ENCODE data around the gene GABRR1. TPM values are rescaled to one million over a fixed set of nuclear protein-coding genes. Genes with fewer than 3 reads are reported as not detected.

GABRR1 gene
- total RNA-seq, 1 experiment from 2014 or later = 0.33 TPM

DNA sequence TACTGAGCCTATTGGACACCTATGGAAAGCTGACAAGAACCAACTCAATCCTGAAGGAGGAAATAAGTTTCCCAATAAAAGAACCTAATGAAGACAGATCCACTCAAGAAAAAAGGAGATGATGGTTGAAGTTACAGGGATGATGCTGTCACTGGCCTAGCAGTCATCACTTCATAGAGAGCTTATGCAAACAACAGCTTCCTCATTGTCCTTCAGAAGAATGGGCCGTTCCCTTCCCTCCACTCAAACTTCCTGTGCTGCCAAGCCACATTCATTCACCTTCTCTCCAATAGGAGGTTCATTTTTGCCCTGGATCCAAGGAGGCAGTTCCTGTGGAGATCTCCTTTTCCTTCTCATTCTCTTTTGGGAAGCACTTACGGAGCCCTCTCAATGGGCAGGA is 85.1 kb downstream of the GABRR1 start:
- Histone ChIP-seq H3K27me3 (ENCODE audit: insufficient read depth, low read length) (peaks cover 15% of the 10 kb centered on the region; the same call in 1 of the 2 replicates), H3K56ac (ENCODE audit: insufficient read length, low read depth, low read length) (no peak overlapping the region), H3K18ac (ENCODE audit: insufficient read length, low read depth, low read length) (no peak overlapping the region), H3K4ac (ENCODE audit: low read depth, low read length) (no peak overlapping the region), H3K9ac (ENCODE audit: extremely low read depth, insufficient read length, low read length) (no peak overlapping the region), H3T11ph (ENCODE audit: low read length) (no peak overlapping the region), H2AFZ (ENCODE audit: low read length) (no peak overlapping the region), H3K4me1 (ENCODE audit: insufficient read depth, low read length) (no peaks in the 10 kb centered on the region), H2BK15ac (ENCODE audit: low read depth, low read length) (no peak overlapping the region), H4K20me1 (ENCODE audit: control insufficient read depth, insufficient read depth, insufficient read length) (no peaks in the 10 kb centered on the region), H4K91ac (ENCODE audit: insufficient read length, low read depth, low read length) (no peak overlapping the region), H2AK5ac (ENCODE audit: insufficient read length, low read length) (no peak overlapping the region), H2BK5ac (ENCODE audit: insufficient read length, low read length) (no peak overlapping the region), H2BK120ac (ENCODE audit: low read depth, low read length, poor library complexity, severe bottlenecking) (no peak overlapping the region), H3K23ac (ENCODE audit: insufficient read length, low read depth, low read length) (no peak overlapping the region), H3K23me2 (ENCODE audit: insufficient read length, low read depth, low read length, poor library complexity, severe bottlenecking) (no peaks in the 10 kb centered on the region), H3K79me2 (ENCODE audit: insufficient read depth, low read length) (no peaks in the 10 kb centered on the region), H3K14ac (ENCODE audit: insufficient read depth, low read length) (no peak overlapping the region), H2BK20ac (ENCODE audit: low read depth, low read length, poor library complexity, severe bottlenecking) (no peak overlapping the region), H3K79me1 (ENCODE audit: insufficient read depth, low read depth, low read length, poor library complexity, severe bottlenecking) (no peaks in the 10 kb centered on the region), H3K9me3 (ENCODE audit: control insufficient read depth, low read depth, low read length) (peaks cover 4% of the 10 kb centered on the region), H4K8ac (replicated peaks; ENCODE audit: insufficient read length, low read depth, low read length) (no peak overlapping the region), H4K5ac (ENCODE audit: insufficient read length, low read depth, low read length) (no peak overlapping the region), H3K27ac (ENCODE audit: insufficient read length, low read depth, low read length) (no peak overlapping the region), H3K4me2 (ENCODE audit: insufficient read depth, insufficient read length, low read length) (no peak overlapping the region), H2BK12ac (ENCODE audit: insufficient read length, low read depth, low read length) (no peak overlapping the region)
- no peak overlapping the region for H3K27ac Mint-ChIP-seq
- H3K27me3 Mint-ChIP-seq (ENCODE audit: low read depth) = peaks cover 52% of the 10 kb centered on the region
- no peak for TF ChIP-seq CTCF (conservative IDR thresholded peaks at IDR 0.05)
- H3K4me1 Mint-ChIP-seq = peaks cover 18 to 21% of the 10 kb centered on the region in 2 experiments
- H3K4me3 Mint-ChIP-seq = no peak overlapping the region
- peaks cover 12 to 13% of the 10 kb centered on the region in 2 experiments for H3K9me3 Mint-ChIP-seq
- DNase-seq = no peak
- no CpG with 5 or more reads among the region's 2 CpGs for WGBS (ENCODE audit: extremely low coverage, insufficient read length, low lambda C conversion rate)
- peaks cover 3 to 9% (median 9%) of the 10 kb centered on the region in 3 experiments for H3K36me3 Mint-ChIP-seq (ENCODE audit: insufficient read depth in 1 of 3, low read depth in 3 of 3)
